ELR (cell line): ENCODE data around the gene PCDHB1.
A peak's percentile ranks its signal among the peaks of the same experiment; 100 is the strongest.
"Not testable (repeated sequence)": the region's sequence is repeated elsewhere in the genome, so short reads cannot be mapped to it uniquely, and the experiment has no call there.

Experiments used
- DNase-seq: peaks from one replicate; pipeline ENCODE4 v3.0.0-alpha.2; 2015; ENCODE audit warnings: low read depth

Gene PCDHB1

GRCh38 chr5:141077826-141078225, 26.7 kb downstream of the PCDHB1 start:
- no peak for DNase-seq

- no peak for DNase-seq
Observed at GRCh38 chr5:141082228-141082627, 31.1 kb downstream of the PCDHB1 start.

DNA sequence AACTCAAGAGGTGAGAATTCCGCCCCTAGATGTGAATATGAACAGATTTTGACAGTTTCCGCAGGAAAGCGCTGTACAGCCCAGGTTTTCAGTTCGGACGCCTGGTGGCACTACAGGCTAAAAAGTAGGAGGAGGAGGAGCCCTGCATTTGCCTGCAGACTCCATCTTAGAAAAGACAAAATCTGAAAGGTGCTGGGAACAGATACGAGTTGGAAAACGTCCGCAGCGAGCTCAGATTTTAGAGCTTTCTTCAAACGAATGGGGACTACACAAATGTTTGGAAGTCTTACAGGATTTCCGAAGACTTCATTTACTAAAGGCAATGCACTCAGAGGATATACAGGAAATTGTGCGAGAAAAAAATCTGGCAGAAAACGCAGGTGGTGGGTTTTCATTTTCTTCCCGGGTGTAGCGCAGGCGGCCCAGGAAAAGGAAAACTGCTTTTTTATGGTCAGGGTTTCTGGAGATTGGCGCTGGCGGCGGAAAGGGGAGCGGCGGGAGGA, 33.4 kb downstream of the PCDHB1 start:
- DNase-seq, result peak; percentile 52

GRCh38 chr5:141094481-141095262, 43.5 kb downstream of the PCDHB1 start, which contains the start of gene PCDHB2:
PCDHB2 (plus strand) TSS chr5:141094615; CDS start chr5:141094791, 176 bp downstream.
- peak; percentile 9 for DNase-seq

DNA sequence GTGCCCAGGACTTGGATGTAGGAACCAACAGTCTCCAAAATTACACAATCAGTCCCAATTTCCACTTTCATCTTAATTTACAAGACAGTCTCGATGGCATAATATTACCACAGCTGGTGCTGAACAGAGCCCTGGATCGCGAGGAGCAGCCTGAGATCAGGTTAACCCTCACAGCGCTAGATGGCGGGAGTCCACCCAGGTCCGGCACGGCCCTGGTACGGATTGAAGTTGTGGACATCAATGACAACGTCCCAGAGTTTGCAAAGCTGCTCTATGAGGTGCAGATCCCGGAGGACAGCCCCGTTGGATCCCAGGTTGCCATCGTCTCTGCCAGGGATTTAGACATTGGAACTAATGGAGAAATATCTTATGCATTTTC, 44.1 kb downstream of the PCDHB1 start:
- no peak for DNase-seq

GRCh38 chr5:141096181-141096580, 45.0 kb downstream of the PCDHB1 start:
- not testable (repeated sequence) for DNase-seq

GRCh38 chr5:141096586-141096985, 45.4 kb downstream of the PCDHB1 start:
- DNase-seq, result not testable (repeated sequence)

GRCh38 chr5:141100243-141100805, 49.1 kb downstream of the PCDHB1 start, which contains the start of gene PCDHB3:
PCDHB3 (plus strand) TSS chr5:141100473; CDS start chr5:141100650, 177 bp downstream.
- DNase-seq, result peak; percentile 44

GRCh38 chr5:141101059-141101458, 49.9 kb downstream of the PCDHB1 start:
- no peak for DNase-seq

GRCh38 chr5:141102070-141102469, 50.9 kb downstream of the PCDHB1 start:
- DNase-seq, result not testable (repeated sequence)

DNA sequence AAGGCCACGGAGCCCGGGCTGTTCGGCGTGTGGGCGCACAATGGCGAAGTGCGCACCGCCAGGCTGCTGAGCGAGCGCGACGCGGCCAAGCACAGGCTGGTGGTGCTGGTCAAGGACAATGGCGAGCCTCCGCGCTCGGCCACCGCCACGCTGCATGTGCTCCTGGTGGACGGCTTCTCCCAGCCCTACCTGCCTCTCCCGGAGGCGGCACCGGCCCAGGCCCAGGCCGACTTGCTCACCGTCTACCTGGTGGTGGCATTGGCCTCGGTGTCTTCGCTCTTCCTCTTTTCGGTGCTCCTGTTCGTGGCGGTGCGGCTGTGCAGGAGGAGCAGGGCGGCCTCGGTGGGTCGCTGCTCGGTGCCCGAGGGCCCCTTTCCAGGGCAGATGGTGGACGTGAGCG, 51.3 kb downstream of the PCDHB1 start:
- not testable (repeated sequence) for DNase-seq

GRCh38 chr5:141105350-141105749, 54.2 kb downstream of the PCDHB1 start:
- DNase-seq, result no peak
